ENCODE data around the gene GTF3C4.

The GTF3C4 gene

DNA sequence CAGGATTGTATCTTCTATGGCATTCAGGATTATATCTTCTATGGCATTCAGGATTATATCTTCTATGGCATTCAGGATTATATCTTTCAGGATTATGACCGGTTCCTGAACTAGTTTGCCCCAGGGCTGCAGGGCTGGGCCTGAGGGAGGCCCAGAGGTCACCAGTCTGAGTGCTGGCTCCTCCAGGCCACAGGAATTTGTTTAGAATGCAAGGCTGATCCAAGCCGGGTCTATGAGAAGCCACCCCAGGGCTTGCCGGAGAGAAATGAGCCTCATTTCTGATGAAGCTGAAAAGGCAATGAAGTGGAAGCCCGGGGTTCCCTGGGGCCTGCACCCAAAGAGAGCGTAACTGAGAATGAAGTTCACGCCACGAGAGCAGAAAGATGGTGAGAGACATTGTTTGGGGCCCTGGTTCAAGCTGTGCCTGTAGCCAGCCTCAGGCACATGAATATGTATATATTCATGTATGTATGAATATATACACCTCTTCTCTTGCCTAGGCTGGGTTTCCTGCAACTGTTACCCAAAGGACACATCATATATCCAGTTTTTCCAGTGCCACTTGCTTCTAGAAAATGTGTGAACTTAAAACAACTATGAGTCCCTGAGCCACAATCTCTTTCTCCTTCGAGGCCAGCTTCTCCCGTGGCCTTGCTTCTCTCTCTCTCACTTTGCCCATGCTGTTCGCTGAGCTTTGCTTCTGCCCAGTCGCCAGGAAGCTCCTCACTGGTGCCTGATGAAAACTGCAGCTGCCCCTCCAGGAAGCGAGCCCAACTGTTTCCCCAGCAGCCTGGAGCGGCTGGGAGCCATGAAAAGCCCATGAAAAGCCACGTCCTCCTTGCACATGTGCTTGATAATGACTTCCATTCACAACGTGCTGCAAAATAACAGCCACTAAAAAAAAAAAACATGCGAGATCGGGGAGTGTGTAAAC, 62.3 kb downstream of the GTF3C4 start:
- TF ChIP-seq TCF12 (IDR thresholded peaks at IDR 0.05; ENCODE audit: low read depth), result no peak
- TF ChIP-seq, protein P1, sequence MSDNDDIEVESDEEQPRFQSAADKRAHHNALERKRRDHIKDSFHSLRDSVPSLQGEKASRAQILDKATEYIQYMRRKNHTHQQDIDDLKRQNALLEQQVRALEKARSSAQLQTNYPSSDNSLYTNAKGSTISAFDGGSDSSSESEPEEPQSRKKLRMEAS (IDR thresholded peaks at IDR 0.05), result no peak
- TF ChIP-seq, protein P2, sequence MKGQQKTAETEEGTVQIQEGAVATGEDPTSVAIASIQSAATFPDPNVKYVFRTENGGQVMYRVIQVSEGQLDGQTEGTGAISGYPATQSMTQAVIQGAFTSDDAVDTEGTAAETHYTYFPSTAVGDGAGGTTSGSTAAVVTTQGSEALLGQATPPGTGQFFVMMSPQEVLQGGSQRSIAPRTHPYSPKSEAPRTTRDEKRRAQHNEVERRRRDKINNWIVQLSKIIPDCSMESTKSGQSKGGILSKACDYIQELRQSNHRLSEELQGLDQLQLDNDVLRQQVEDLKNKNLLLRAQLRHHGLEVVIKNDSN (IDR thresholded peaks at IDR 0.05), result no peak
- TF ChIP-seq YY1 (IDR thresholded peaks at IDR 0.05; ENCODE audit: low read depth), result no peak
- no peak for TF ChIP-seq EGR1 (IDR thresholded peaks at IDR 0.05)
- no peak for TF ChIP-seq TEAD4 (IDR thresholded peaks at IDR 0.05)
- TF ChIP-seq CEBPB (IDR thresholded peaks at IDR 0.05), result no peak
- TF ChIP-seq ZBTB7A (IDR thresholded peaks at IDR 0.05; ENCODE audit: low read depth), result no peak
- TF ChIP-seq CREB1 (IDR thresholded peaks at IDR 0.05; ENCODE audit: low read depth), result no peak
- no peak for TF ChIP-seq NFIC (IDR thresholded peaks at IDR 0.05)
- TF ChIP-seq, protein P3, sequence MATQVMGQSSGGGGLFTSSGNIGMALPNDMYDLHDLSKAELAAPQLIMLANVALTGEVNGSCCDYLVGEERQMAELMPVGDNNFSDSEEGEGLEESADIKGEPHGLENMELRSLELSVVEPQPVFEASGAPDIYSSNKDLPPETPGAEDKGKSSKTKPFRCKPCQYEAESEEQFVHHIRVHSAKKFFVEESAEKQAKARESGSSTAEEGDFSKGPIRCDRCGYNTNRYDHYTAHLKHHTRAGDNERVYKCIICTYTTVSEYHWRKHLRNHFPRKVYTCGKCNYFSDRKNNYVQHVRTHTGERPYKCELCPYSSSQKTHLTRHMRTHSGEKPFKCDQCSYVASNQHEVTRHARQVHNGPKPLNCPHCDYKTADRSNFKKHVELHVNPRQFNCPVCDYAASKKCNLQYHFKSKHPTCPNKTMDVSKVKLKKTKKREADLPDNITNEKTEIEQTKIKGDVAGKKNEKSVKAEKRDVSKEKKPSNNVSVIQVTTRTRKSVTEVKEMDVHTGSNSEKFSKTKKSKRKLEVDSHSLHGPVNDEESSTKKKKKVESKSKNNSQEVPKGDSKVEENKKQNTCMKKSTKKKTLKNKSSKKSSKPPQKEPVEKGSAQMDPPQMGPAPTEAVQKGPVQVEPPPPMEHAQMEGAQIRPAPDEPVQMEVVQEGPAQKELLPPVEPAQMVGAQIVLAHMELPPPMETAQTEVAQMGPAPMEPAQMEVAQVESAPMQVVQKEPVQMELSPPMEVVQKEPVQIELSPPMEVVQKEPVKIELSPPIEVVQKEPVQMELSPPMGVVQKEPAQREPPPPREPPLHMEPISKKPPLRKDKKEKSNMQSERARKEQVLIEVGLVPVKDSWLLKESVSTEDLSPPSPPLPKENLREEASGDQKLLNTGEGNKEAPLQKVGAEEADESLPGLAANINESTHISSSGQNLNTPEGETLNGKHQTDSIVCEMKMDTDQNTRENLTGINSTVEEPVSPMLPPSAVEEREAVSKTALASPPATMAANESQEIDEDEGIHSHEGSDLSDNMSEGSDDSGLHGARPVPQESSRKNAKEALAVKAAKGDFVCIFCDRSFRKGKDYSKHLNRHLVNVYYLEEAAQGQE (IDR thresholded peaks at IDR 0.05; ENCODE audit: low read depth), result no peak
- TF ChIP-seq EP300 (IDR thresholded peaks at IDR 0.05; ENCODE audit: borderline replicate concordance), result no peak
- TF ChIP-seq TAF1 (IDR thresholded peaks at IDR 0.05; ENCODE audit: low read depth), result no peak
- TF ChIP-seq RAD21 (IDR thresholded peaks at IDR 0.05; ENCODE audit: low read depth), result no peak
- TF ChIP-seq FOXM1 (IDR thresholded peaks at IDR 0.05; ENCODE audit: borderline replicate concordance, low read depth), result no peak

DNA sequence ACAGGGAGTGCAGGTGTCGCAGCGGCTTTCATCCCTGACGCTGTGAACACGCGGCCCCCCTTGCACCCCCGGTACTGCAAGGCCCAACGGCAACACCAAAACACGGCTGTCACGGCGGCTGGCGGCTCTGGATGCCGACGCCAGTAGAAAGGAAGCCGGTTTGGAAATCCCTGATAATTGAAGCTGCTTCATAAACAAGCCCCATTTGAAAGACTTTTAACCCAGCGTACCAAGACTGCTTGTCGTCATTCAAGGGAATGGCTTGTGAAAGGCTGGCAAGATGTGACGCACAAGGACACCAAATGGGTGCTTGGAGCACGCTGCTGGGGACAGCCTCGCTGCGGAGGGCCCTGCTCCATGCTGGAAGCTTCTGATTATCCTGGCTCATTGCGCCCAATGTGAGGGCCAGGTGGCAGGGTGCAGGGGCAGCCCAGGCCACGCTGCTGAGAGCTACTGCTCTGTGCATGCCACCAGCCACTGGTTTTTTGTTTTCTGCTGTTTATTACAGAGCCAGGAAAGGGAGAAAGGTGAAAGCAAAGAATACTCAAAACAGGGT, 63.1 kb downstream of the GTF3C4 start:
- no peak for TF ChIP-seq CREB1 (IDR thresholded peaks at IDR 0.05; ENCODE audit: low read depth)
- TF ChIP-seq ZBTB7A (IDR thresholded peaks at IDR 0.05; ENCODE audit: low read depth), result no peak
- TF ChIP-seq RAD21 (IDR thresholded peaks at IDR 0.05; ENCODE audit: low read depth), result no peak

DNA sequence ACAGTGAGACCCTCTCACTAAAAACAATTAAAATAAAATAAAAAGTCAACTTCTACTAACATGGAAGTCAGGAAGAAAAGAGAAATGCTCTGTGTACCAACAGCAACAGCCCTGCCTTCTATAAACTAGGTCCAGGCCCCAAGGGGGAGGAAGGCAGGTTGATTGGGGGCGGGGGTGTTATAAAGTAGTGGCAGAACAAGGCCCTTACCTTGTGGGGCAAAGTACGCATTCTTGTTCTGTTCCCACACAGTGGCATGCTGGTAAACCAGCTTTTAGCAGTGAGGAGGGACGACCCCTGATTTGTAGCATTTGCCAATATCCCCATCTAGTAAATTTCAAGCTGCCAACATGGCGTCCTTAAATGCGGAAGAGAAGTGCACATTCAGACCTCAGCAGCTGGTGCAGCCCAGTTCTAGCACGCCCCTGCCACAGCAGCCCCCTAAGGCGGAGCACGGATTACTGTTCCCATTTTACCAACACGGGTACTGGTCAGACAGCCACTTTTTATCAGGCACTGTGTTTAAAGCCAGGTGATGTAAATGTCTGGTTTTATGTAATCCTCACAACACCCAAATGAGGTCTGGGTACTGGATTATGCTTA, 69.5 kb downstream of the GTF3C4 start:
- no peak for TF ChIP-seq CEBPB (IDR thresholded peaks at IDR 0.05)
- TF ChIP-seq, protein P3 (IDR thresholded peaks at IDR 0.05; ENCODE audit: low read depth), result no peak

DNA sequence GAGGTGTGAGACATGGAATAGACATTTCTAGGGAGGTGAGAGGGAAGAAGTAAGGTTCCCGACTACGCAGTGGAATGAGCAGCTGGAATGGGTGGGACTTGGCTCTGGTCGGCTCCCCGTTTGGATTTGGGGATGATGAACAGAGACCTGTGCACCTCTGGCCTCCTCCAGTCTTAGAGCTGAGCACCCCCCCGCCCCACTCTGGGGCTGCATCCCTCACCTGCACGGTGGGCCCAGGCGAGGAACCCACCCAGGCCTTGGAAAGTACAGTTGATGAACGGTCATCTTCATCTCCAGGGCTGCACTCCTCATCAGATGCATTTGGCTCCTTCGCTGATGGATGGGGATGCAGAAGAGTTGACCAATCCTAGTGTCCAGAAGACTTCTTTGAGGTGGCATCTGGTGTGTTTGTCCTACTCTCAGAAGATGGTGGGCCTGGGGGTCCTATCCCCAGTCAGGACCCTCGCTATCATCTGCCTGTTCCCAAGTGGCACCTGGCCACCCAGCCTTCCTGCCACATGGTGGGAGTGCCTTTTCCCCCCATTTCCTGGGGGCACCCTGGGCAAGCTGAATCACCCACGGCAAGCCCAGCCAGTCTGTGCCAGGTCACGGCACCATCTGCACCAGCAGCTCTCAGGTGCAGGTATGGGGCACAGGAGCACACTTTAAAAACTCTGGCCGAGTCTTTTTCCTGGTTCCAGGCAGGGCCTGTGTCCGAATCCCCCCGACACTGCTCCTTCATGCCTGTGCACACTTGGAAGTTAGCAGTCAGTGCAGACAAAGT, 70.5 kb downstream of the GTF3C4 start:
- TF ChIP-seq CEBPB (IDR thresholded peaks at IDR 0.05) (no peak), TAF1 (IDR thresholded peaks at IDR 0.05; ENCODE audit: low read depth) (no peak), EGR1 (IDR thresholded peaks at IDR 0.05) (no peak), TEAD4 (IDR thresholded peaks at IDR 0.05) (no peak), NFIC (IDR thresholded peaks at IDR 0.05) (no peak), YY1 (IDR thresholded peaks at IDR 0.05; ENCODE audit: low read depth) (no peak)
- TF ChIP-seq, protein P3 (IDR thresholded peaks at IDR 0.05; ENCODE audit: low read depth), result no peak

Measured in Ishikawa (cell line).